BE2C (cell line): ENCODE results near the gene PLXND1.

Experiments used
- DNase-seq: peaks from one replicate; pipeline ENCODE4 v3.0.0-alpha.2; 2020
- H3K27me3 ChIP-seq: fragments of 250-450 bp; sonication (Bioruptor Pico); 2 replicates; pipeline ENCODE4 v1.5.1; 2020; ENCODE audit warnings: mild to moderate bottlenecking
- H3K36me3 ChIP-seq: fragments of 250-450 bp; sonication (Bioruptor Pico); 2 replicates; pipeline ENCODE4 v1.5.1; 2020; ENCODE audit warnings: mild to moderate bottlenecking
- H3K4me1 ChIP-seq: fragments of 250-450 bp; sonication (Bioruptor Pico); 2 replicates; pipeline ENCODE4 v1.5.1; 2020
- H3K4me3 ChIP-seq: 2 replicates; pipeline ENCODE4 v1.5.1; 2011; ENCODE audit warnings: low read depth, low read length
- H3K9me3 ChIP-seq: fragments of 250-450 bp; sonication (Bioruptor Pico); 2 replicates; pipeline ENCODE4 v1.5.1; 2020
- CTCF ChIP-seq: IDR thresholded peaks from 2 replicates; pipeline ENCODE4 v1.5.1; 2012; ENCODE audit warnings: mild to moderate bottlenecking, low read depth, low read length

PLXND1 gene

GRCh38 chr3:129620828-129621559 lies 14.5 kb upstream of the PLXND1 start:
- Histone ChIP-seq H3K4me1 (peaks cover 10% of the 10 kb centered on the region), H3K4me3 (no peak overlapping the region)
- TF ChIP-seq CTCF = no peak

GRCh38 chr3:129619726-129620162 lies 13.3 kb upstream of the PLXND1 start:
- Histone ChIP-seq H3K4me3 (no peak overlapping the region), H3K27me3 (no peaks in the 10 kb centered on the region), H3K4me1 (peaks cover under 1% of the 10 kb centered on the region; the same call in 1 of the 2 replicates), H3K36me3 (no peaks in the 10 kb centered on the region), H3K9me3 (no peaks in the 10 kb centered on the region)
- no peak for DNase-seq
- no peak for TF ChIP-seq CTCF

More at GRCh38 chr3:129620828-129621559, 14.5 kb upstream of the PLXND1 start:
- H3K9me3 ChIP-seq = no peaks in the 10 kb centered on the region
- H3K36me3 ChIP-seq = no peaks in the 10 kb centered on the region
- no peak for DNase-seq
- no peaks in the 10 kb centered on the region for H3K27me3 ChIP-seq

GRCh38 chr3:129618901-129619671 lies 12.6 kb upstream of the PLXND1 start:
- no peaks in the 10 kb centered on the region for H3K27me3 ChIP-seq
- no peak overlapping the region for H3K4me3 ChIP-seq
- no peak for DNase-seq
- H3K36me3 ChIP-seq = no peaks in the 10 kb centered on the region
- no peaks in the 10 kb centered on the region for H3K9me3 ChIP-seq
- H3K4me1 ChIP-seq = no peaks in the 10 kb centered on the region
- TF ChIP-seq CTCF = no peak

- Histone ChIP-seq H3K4me3 (no peak overlapping the region), H3K9me3 (no peaks in the 10 kb centered on the region), H3K27me3 (no peaks in the 10 kb centered on the region), H3K4me1 (no peaks in the 10 kb centered on the region), H3K36me3 (no peaks in the 10 kb centered on the region)
- no peak for DNase-seq
- TF ChIP-seq CTCF = no peak
These were observed 11.8 kb upstream of the PLXND1 start for GRCh38 chr3:129618186-129618820.

- no peaks in the 10 kb centered on the region for H3K4me1 ChIP-seq
- H3K36me3 ChIP-seq = no peaks in the 10 kb centered on the region
- DNase-seq = no peak
- no peak overlapping the region for H3K4me3 ChIP-seq
- TF ChIP-seq CTCF = no peak
- no peaks in the 10 kb centered on the region for H3K27me3 ChIP-seq
- H3K9me3 ChIP-seq = no peaks in the 10 kb centered on the region
These were observed 11.1 kb upstream of the PLXND1 start for GRCh38 chr3:129617381-129618185.
